ENCODE data around the gene GRK4. TPM values are rescaled to one million over a fixed set of nuclear protein-coding genes. Genes with fewer than 3 reads are reported as not detected.

GRK4 gene
- total and polyA plus RNA-seq, 2 of the 8 experiments (the other 6 are each of a cell fraction or from before 2014, with no cell fraction given) = 0.77 to 1.8 TPM

DNA sequence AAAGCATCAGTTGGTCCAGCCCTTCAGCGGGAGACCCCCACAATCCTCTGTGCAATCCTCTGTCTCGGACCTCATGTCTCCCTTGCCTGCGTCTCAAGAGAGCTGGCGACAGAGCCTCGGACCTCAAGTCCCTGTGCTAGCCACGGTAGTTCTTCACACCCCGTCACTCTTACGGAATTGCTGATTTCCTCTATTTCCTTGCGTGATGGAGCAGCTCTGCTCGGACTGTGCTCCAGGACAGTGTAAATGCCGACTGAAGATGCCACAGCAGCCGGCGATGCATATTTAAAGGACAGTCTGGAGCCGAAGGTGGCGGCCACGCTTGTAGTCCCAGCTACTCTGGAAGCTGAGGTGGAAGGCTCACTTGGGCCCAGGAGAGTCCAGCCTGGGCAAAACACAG is 1.9 kb downstream of the GRK4 start:
- no peak overlapping the region for H3K56ac ChIP-seq (replicated peaks; ENCODE audit: insufficient read length, low read depth, low read length)
- peaks cover 16% of the 10 kb centered on the region; the same call in 1 of the 2 replicates for H3K23me2 ChIP-seq (ENCODE audit: low read depth, low read length)
- no peak overlapping the region for H2BK20ac ChIP-seq (ENCODE audit: low read length)
- no peak overlapping the region for H2AK5ac ChIP-seq (ENCODE audit: low read depth, low read length)
- H3K4me3 ChIP-seq (ENCODE audit: extremely low read depth in 1 of 4, insufficient read depth in 2 of 4, low read depth in 3 of 4, low read length in 4 of 4) = no peak overlapping the region
- H3K79me1 ChIP-seq (ENCODE audit: low read depth, low read length) = peaks cover 5% of the 10 kb centered on the region; the same call in 1 of the 2 replicates
- H4K8ac ChIP-seq (ENCODE audit: extremely low read depth, insufficient read depth, low read length) = no peak overlapping the region
- H4K91ac ChIP-seq (replicated peaks; ENCODE audit: insufficient read length, low read length) = no peak overlapping the region
- H3K4me1 ChIP-seq (replicated peaks in 1 of 4; ENCODE audit: control insufficient read depth in 3 of 4, insufficient read depth in 4 of 4, low read length in 3 of 4) = peaks cover 3 to 9% (median 6%) of the 10 kb centered on the region in 4 experiments; a peak in 5 of 7 replicates
- peaks cover 2 to 5% of the 10 kb centered on the region in 2 experiments for H4K20me1 ChIP-seq (replicated peaks in 1 of 2; ENCODE audit: control insufficient read depth in 1 of 2, insufficient read depth in 2 of 2, low read length in 2 of 2)
- H2AFZ ChIP-seq (ENCODE audit: low read length) = no peak overlapping the region
- FAIRE-seq (no peak), DNase-seq (ENCODE audit: low read depth in 1 of 2, low spot score in 2 of 2) (no peak)
- POLR2A ChIA-PET (ENCODE audit: partially characterized antibody) = interaction anchor here (0.6 to 3.4 kb wide), 2 partner anchors 11 to 805 kb away, joined by 3 to 13 read pairs; no protein-coding TSS in a partner anchor
- H3K9ac ChIP-seq (replicated peaks in 1 of 4; ENCODE audit: extremely low read depth in 1 of 4, low read depth in 3 of 4, low read length in 3 of 4) = no peak overlapping the region
- peaks cover 0 to 7% (median 6%) of the 10 kb centered on the region in 4 experiments; a peak in 4 of 7 replicates for H3K27me3 ChIP-seq (replicated peaks in 1 of 4; ENCODE audit: control insufficient read depth in 3 of 4, extremely low read depth in 1 of 4, insufficient read depth in 3 of 4, low read length in 3 of 4)
- TF ChIP-seq NANOG (IDR thresholded peaks at IDR 0.05; ENCODE audit: insufficient read depth, low read depth, low read length, poor library complexity, severe bottlenecking) = no peak
- no peak for TF ChIP-seq RXRA (IDR thresholded peaks at IDR 0.05; ENCODE audit: insufficient read depth, low read depth, low read length)
- TF ChIP-seq E2F6 (IDR thresholded peaks at IDR 0.05) = no peak
- no peak for TF ChIP-seq SIN3A (conservative IDR thresholded peaks at IDR 0.05 in 1 of 2, IDR thresholded peaks at IDR 0.05 in 1 of 2; ENCODE audit: low read depth in 1 of 2, low read length in 2 of 2)
- TF ChIP-seq, protein P1, sequence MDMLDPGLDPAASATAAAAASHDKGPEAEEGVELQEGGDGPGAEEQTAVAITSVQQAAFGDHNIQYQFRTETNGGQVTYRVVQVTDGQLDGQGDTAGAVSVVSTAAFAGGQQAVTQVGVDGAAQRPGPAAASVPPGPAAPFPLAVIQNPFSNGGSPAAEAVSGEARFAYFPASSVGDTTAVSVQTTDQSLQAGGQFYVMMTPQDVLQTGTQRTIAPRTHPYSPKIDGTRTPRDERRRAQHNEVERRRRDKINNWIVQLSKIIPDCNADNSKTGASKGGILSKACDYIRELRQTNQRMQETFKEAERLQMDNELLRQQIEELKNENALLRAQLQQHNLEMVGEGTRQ (IDR thresholded peaks at IDR 0.05; ENCODE audit: low read length) = no peak
- TF ChIP-seq TEAD4 (IDR thresholded peaks at IDR 0.05; ENCODE audit: low read depth, low read length) = no peak
- H2BK12ac ChIP-seq (ENCODE audit: low read depth, low read length) = no peak overlapping the region
- no peak overlapping the region for H4K5ac ChIP-seq (ENCODE audit: insufficient read length, low read depth, low read length)
- no peak overlapping the region for H3K23ac ChIP-seq (ENCODE audit: insufficient read length)
- H3K27ac ChIP-seq (ENCODE audit: low read depth, low read length) = no peak overlapping the region
- H3K9me3 ChIP-seq (ENCODE audit: insufficient read depth in 2 of 2, low read depth in 1 of 2, low read length in 1 of 2) = no peaks in the 10 kb centered on the region
- no peak overlapping the region for H3K4me2 ChIP-seq (ENCODE audit: insufficient read depth in 1 of 2, low read depth in 2 of 2, low read length in 2 of 2)
- no peak overlapping the region for H2BK120ac ChIP-seq (replicated peaks; ENCODE audit: low read depth, low read length)
- H3K79me2 ChIP-seq (ENCODE audit: control insufficient read depth in 1 of 2, insufficient read depth in 2 of 2, low read length in 2 of 2) = peaks cover 0 to 17% of the 10 kb centered on the region in 2 experiments; a peak in 2 of 4 replicates
- H3K18ac ChIP-seq (ENCODE audit: extremely low read depth, low read length) = no peak overlapping the region
- 0 out of 2 replicates have a peak overlapping the region, but pooled peaks have one; percentile 12 for H2BK5ac ChIP-seq (ENCODE audit: low read depth, low read length)
- CTCF ChIA-PET (ENCODE audit: partially characterized antibody) = interaction anchor here (0.8 to 6.4 kb wide), 3 partner anchors 14 to 95 kb away, joined by 3 to 60 read pairs (median 4); no protein-coding TSS in a partner anchor
- no peak overlapping the region for H3K14ac ChIP-seq (ENCODE audit: insufficient read length)
- H3K4ac ChIP-seq (replicated peaks; ENCODE audit: insufficient read length, low read depth, low read length) = no peak overlapping the region
- H2BK15ac ChIP-seq (ENCODE audit: low read length) = no peak overlapping the region
- 90% methylated on average over 16 of the region's 16 CpGs; no CpG with 5 or more reads in 1 of the 2 experiments for WGBS, 2 experiments (ENCODE audit: extremely low coverage in 1 of 2, insufficient coverage in 1 of 2, insufficient read length in 1 of 2, insufficient replicate concordance in 2 of 2, low coverage in 1 of 2, low lambda C conversion rate in 2 of 2, missing lambda C conversion rate in 1 of 2)
- no peaks in the 10 kb centered on the region for H3K36me3 ChIP-seq (ENCODE audit: control insufficient read depth in 2 of 4, insufficient read depth in 4 of 4, low read length in 3 of 4)
